Spleen (tissue), 7 donors: ENCODE measurements around the gene CCDC175.
A peak's percentile ranks its signal among the peaks of the same experiment; 100 is the strongest.

Experiments
- POLR2A ChIP-seq, 3 donors: fragments of 450-650 bp; IDR thresholded peaks; one replicate each; pipeline ENCODE4 v1.5.1; 2017; ENCODE audit warnings: antibody characterized with exemption in 3 of 3, mild to moderate bottlenecking in 1 of 3
- POLR2AphosphoS5 ChIP-seq, 3 donors: sonication (generic); formaldehyde crosslinking; IDR thresholded peaks; one replicate each; pipeline ENCODE4 v1.5.1; 2017; ENCODE audit warnings: antibody characterized with exemption in 3 of 3
- TF ChIP-seq, protein P1 (sequence below), 11 experiments: fragments of 200-600 bp in 7 of 11; fragments of 450-650 bp in 4 of 11; sonication (generic) in 4 of 11; IDR thresholded peaks in 8 of 11; conservative IDR thresholded peaks in 3 of 11; 1 replicate in 7 of 11; 2 replicates in 4 of 11; pipeline versions ENCODE4 v1.4.0 to v1.8.0; 2016 to 2021; ENCODE audit warnings: antibody characterized with exemption in 11 of 11, inconsistent platforms in 4 of 11, mild to moderate bottlenecking in 1 of 11
- donor health status: DM: no; HTN: no; CAD: no; lungs with moderate emphysema.
- donor health status: DM: no; HTN: no; CAD: no.
- donor health status: DM: no; HTN: no; CAD: no.

DNA sequence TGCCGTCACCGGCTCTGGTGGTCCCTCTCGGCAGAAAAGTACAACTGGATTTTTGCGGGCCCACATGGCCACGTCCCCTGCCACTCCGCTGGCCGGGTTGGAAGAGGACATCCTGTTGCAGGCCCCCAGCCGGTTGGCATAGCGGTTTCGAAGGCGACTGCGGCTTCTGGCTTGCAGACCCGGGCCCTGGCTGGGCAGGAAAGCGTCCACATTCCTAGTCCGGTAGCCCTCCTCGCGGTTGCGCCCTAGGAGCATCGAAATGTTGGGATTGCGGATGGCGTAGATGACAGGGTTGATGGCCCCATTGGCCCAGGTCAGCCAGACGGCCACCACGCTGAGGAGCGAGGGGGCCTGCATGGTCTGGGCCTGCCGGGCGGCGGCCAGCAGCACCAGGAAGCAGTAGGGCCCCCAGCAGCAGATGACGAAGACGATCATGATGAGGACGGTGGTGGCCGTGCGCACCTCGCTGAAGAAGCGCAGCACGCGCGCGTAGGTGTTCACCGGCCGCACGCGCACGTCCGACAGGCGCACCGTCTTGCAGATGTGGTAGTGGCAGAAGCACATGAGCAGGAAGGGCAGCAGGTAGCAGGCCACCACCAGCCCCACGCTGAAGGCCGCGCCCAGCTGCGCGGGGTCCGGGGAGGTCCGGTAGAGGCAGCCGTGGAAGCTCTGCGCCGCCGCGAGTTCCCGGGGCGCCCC lies 112.7 kb downstream of the CCDC175 start:
- TF ChIP-seq, protein P1, sequence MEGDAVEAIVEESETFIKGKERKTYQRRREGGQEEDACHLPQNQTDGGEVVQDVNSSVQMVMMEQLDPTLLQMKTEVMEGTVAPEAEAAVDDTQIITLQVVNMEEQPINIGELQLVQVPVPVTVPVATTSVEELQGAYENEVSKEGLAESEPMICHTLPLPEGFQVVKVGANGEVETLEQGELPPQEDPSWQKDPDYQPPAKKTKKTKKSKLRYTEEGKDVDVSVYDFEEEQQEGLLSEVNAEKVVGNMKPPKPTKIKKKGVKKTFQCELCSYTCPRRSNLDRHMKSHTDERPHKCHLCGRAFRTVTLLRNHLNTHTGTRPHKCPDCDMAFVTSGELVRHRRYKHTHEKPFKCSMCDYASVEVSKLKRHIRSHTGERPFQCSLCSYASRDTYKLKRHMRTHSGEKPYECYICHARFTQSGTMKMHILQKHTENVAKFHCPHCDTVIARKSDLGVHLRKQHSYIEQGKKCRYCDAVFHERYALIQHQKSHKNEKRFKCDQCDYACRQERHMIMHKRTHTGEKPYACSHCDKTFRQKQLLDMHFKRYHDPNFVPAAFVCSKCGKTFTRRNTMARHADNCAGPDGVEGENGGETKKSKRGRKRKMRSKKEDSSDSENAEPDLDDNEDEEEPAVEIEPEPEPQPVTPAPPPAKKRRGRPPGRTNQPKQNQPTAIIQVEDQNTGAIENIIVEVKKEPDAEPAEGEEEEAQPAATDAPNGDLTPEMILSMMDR (IDR thresholded peaks at IDR 0.05 in 8 of 11, conservative IDR thresholded peaks at IDR 0.05 in 3 of 11): no peak
- TF ChIP-seq POLR2A (IDR thresholded peaks at IDR 0.05) (no peak), POLR2AphosphoS5 (IDR thresholded peaks at IDR 0.05) (peak in 1 of 3 donors; percentile 24)
